ENCODE results near the gene STXBP6.
"Not testable (repeated sequence)": the region's sequence is repeated elsewhere in the genome, so short reads cannot be mapped to it uniquely, and the experiment has no call there.

Gene STXBP6

DNA sequence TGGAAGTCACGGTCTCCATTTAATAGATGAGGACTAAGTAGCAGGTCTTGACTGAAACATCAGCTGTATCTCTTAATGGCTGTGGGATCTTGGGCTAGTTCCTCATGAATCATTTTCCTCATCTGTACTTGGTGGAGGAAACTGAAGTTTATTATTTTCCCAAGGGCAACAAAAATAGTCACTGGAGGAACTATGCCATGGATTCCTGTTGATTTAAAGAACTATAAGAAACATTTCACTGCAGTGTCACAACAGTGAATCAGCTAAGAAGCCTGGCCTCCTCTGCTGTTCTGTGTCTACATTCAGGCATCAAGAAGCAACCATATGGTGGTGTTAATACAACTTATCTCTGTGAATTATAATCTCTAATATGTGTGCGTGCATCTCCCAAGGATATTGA is 200.5 kb downstream of the STXBP6 start:
- DNase-seq, result no peak

DNA sequence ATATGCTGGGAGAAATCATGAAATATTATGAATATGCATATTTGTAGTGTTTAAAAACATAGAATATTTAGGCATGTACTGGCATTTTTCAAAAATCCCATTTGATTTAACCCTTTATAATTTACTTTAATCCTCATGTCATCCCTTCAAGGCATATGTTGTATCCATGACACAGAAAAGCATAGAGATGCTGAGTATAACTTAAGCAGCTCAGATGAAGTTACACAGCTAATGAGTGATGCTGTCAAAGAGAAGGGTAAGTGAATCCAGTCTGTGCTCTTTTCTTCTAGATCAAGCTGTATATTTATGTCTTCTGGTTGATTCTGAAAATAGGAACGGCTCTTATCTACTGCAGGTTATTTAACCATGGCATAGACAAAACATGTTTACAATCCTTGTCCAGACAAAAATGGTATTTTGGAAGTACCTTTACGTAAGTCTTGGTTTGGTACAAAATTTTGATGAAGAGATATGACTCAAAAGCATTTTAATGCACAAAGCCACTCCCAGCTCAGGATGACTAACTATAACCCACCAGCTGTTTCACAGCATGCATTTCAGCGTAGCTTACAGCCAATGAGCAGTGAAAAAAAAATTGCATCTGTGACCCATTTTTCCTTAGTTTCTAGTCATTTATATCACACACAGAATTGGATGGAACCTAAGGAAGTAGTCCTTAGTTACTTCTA is 201.7 kb downstream of the STXBP6 start:
- no peak for DNase-seq

DNA sequence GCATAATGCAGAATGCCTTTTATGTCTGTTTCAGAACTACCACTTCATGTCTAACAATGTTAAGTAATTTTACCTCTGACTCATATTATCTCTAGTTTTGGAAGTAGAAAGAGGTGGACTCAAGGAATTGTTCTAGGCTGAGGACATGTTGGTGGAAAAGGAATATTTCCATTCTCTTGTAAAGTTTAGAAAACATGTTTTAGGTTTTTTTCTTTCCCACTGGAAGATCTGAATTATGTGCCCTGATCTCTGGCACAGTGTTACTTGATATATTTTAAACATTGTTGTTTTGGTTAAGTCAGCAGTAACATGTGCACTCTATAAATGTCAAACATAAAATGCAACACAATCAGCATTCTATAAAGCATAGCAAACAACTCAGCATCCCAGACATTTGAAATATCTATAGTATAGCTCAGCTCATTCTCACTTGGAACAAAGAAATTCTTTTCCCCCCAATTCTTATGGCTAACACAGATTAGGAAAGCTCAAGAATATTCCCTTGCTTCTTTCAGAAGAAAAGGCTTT is 202.3 kb downstream of the STXBP6 start:
- no peak for DNase-seq

DNA sequence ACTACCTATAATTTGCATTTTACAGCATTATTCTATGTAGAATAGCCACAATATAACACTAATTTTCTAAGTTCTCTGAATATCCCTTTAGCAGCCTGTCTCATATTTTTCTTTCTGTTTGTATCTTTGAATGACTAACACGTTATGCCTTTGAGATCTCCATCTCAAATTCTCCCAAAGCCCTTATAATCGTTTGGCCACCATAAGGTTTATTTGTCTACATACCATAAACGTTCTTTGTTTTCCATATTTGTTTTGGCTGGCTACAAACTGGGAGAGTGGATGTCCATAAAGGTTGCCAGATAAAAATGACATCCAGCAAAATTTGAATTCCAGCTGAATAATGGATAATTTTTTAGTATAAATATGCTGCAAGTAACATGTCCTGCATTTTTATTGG is 203.7 kb downstream of the STXBP6 start:
- no peak for DNase-seq

DNA sequence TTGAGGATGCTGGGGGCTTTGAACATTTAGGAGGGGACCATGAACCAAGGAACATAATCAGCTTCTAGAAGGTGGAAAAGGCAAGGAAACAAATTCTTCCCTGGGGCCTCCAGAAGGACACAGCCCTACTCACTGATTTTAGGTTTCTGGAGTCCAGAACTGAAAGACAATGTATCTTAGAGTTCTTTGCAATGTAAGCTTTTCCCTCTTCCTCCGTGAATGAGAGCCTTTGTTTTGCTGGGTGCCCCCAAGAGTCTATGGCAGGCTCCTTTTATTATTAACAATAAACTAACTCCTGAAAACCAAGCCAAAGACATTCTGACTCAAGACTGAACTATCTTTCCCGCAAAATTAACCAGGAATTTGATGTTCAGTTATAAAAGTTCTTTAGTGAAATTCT is 204.1 kb downstream of the STXBP6 start:
- no peak for DNase-seq

DNA sequence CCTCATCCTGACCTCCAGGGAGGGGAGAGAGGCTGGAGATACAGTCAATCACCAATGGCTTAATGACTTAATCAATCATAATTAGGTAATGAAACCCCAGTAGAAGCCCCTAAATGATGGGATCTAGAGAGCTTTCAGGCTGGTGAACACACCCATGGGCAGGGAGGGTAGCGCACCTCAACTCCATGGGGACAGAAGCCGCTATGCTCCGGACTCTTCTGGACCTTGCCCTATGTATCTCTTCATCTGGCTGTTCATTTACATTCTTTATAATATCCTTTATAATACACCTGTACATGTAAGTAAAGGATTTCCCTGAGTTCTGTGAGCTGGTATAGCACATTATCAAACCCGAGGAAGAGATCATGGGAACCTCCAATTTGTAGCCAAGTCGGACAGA is 205.9 kb downstream of the STXBP6 start:
- no peak for DNase-seq

DNA sequence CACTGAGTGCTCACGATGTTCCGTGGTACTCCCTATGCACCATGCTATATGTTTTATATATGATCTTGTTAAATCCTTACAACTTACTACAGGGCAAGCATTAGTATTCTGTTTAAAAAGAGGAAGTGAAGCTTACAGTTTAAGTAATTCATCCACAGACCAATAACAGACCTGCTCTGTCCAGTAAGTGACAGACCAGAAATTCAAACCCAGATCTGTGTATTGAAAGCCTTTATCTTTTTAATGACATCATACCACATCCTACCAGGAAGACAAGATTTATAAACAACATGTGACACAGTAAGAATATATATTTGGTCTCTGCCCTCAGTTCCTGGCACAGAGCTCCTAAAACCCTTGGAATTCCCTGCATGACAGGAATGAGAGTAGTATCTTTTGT is 206.5 kb downstream of the STXBP6 start:
- no peak for DNase-seq

DNA sequence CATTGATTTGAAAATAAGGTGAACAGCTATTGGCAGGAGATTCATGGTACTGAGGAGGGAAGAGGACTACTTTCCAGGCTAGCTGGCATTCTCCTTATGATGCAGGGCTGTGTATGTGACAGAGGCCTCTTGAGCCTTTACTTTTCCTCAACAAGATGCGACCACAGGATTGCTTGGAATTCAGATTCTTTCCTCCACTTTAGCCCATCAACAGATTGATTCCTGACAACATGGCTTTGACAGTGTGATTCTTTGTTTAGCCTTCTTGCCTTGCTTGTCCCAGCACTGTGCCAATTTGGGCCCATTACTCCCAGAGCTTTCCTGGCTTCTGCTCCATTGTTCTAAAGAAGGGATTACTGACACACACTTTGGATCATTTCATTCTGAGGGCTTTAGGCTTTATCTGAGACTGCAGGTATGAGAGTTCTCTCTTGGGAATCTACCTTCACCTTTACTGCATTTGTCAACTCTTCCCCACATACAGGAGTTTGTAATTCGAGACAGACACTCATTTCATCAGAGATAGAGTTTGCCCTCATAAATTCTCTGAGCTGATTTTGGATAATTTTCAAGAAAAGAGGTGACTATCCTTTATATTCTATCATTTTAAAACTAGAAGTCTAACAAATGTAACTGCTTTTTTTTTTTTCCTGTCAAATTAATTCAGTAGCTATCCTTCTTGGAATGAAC is 209.6 kb downstream of the STXBP6 start:
- no peak for DNase-seq

DNA sequence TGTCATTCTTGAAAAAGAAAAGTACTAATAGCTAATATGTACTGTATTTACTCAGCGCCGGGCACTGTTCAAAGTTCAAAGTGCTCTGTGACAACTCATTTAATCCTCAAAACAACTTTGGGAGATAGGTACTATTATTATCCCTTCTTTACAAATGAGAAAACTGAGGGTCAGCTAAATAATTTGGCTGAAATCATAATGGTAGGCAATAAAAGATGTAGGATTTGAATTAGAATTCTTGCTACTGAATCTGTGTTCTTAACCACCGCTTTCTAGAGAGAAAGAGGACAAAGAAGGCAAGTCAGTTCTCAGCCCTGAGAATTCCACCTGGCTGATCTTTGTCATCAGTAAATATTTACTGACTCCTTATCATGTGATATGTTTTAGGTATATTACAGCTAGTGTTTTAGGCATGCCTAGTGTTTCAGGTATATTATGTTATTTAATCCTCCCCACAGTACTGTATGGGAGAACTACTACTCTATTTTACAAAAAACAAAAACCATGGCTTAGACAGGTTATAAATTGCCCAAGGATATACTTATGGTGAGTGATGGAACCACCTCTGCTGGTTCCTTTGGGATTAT is 210.2 kb downstream of the STXBP6 start:
- no peak for DNase-seq

DNA sequence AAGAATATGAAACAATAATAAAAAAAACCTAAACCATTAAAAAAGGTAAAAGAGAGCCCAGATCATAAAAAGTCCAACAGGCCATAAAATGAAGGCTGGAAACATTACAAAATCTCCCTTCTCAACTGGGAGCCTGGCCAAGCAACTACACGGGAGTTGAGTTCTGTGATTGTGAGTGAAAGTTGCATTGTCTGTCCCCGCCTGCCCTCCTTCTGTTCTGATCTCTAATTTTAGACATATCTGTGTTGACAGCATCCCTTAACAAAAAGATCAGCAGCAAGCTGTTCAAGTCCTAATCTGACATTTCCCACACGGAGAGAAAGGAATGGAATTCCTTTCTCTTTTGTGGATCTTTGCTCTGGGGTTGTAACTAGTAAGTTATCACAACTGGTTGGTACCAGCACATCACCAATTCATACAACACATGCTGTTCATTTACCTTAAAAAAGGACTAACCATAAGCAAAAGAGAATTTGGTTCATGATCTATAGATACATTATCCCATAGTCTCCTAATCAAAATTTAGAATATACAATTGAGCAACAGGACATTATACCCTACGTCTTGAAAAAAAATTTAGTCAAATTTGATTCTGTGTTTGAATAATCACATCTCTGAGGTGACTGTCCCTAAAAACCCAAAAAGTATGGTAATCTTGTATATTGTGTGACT is 210.9 kb downstream of the STXBP6 start:
- no peak for DNase-seq

DNA sequence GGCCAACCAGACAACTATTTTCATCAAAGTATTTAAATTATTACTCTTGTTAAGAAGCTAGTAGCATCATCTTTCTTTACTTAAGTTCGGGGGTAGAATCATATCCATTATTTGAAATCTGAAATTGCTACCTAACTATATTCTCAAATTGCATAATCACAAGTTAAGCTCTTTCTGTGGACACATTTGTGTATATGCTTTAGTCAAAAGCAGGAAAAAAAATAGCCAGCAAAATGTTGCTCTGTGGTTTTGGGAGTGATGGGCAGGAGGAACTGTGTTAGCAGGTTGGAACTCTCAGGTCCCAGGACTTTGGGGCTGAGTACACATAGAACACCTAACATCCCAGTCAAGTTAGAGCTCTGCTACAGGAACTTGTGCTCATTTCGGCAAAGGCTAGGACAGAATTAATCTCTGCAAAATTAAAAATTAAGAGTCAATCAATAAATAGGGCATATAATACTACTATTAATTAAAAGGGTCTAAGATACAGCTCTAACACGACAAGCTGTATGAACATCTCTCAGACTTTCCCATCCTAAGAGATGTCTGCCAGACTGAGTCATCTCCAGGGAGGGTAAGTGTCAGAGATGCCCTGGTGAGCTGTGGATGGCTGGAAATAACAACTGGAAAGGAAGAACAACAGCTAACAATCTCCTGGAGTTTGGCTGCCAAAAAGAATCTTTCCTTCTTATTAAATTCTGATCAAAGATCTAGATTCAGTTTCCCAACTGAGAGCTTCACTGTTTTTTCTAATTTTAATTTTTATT is 212.5 kb downstream of the STXBP6 start:
- no peak for DNase-seq

DNA sequence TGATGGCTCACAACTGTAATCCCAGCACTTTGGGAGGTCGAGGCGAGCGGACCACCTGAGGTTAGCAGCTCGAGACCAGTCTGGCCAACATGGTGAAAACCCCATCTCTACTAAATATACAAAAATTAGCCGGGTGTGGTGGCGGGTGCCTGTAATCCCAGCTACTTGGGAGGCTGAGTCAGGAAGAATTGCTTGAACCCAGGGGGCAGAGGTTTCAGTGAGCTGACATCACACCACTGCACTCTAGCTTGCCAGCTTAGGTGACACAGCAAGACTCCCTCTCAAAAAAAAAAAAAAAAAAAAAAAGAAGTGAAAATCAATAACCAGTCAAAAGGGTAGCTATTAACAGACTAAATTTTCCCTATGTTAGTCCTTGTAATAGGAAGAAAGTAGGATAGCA is 213.6 kb downstream of the STXBP6 start:
- not testable (repeated sequence) for DNase-seq

DNA sequence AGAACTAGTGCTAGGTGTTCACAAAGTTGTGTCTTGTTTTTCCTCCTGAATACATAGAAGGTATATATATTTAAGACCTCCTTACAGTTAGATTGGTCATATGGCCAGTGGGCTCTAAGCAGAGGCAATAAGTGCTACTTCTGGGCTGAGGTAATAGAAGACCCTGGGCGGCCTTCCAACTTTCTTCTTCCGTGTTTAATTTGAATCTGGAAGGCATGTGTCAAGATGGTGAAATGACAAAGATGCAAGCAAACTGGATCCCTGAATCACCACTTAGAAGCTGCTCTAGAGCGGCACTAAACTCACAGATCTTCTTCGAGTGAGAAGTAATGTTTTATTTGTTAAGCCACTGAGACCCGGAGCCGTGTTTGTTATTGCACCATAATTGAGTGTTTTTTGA is 215.0 kb downstream of the STXBP6 start:
- DNase-seq, result no peak

DNA sequence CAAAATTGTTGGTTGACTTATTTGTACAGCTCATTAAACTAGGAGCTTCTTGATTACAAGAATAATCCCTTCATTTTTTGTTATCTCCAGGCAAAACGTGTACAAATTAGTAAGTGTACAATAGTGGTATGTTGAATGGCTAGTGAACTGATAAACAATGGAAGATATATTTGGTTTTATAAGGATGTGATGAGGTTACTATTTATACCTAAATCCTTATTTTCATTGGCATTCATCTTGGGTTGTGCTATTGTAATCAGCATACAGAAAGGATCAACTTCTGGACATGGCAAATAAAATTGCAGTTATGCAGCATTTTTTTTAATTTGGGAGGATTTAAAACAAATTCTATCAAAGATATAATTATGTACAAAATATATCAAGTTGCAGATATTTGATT is 216.6 kb downstream of the STXBP6 start:
- no peak for DNase-seq

DNA sequence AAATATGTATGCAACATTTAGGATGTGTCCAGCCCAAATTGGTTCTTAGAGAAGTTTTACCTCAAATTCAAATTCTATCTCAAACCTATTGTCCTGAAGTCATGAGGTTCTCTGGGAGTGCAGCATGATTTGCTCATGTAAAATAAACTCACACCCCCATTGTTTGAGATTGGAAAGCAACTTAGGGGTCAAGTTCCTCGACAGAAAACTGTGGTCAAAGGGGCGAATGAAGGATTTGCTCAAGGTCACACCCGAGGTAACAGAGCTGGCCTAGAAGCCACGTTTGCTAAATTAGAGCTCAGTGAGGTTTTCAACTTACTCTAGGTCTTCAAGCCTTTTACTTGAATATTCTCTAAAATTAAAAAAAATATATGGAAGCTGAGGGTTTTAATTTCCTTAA is 218.3 kb downstream of the STXBP6 start:
- DNase-seq, result no peak

DNA sequence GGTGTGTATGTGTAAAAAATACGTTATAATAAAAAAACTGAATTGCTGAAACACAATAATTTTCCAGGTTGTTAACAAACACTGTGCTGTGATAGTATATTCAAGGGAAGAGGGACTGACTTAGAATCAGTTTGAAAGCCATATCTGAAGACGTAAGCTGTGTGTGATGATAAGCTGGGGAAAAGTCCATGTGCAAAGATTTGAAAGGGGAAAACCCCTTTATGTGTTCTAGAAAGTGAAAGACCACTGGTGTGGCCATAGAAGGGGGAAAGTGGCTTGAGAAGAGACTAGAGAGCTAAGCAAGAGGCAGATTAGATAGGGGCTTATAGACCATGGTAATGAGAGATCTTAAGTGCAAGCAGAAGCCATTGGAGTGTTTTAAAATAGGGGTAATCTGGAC is 220.1 kb downstream of the STXBP6 start:
- no peak for DNase-seq

DNA sequence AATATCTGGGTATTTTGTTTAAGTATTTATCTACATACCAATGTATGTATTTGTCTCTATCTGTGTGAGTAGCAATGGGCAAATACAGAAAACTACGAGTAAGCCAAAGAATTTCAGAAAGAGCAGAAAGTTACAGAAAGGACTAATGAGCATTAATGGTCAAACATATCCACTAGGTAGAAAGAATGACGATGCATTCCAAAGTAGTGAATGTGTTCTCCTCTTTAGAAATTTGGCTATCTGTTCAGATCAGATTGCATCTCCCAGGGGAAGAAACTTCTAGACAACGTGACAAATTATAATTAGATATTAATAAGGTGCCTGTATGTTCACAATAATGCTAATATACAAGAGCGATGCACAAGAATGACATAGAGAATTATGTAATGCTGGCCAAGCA is 221.5 kb downstream of the STXBP6 start:
- DNase-seq, result no peak

DNA sequence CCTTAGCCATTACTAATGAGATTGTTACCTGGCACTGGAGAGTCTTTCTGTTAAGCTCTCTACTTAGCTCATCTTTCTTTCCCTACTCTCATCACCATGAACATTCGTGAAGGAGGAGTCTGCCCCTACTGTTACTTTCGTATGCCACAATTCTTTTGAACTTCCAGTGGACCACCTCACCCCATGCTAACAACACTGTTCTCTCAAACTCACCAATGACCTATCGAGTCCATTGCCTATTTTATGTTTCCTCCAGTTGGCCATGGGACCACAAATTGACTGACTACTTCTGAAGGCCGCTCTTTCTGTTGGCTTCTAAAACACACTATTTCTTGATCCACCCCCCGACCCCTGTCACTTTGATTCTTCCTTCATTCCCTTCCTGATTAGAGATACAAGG is 223.6 kb downstream of the STXBP6 start:
- no peak for DNase-seq

DNA sequence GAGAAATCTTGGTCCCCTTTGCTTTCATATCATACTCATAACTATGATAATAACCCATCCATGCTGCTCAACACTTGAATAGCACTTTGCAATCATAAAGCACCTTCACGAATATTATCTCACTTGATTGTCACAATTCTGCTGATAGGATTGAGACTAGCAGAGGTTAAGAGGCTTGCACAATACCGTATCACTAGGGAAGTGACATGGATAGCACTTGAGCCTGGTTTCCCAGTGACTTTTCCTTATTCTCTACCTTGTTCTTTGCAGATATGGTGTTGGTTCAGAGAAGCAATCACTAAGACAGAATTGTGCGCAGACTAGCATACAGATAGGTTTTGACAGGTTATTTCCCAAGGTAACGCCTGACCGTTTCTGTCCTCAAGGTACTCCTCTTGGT is 229.3 kb downstream of the STXBP6 start:
- DNase-seq, result no peak

DNA sequence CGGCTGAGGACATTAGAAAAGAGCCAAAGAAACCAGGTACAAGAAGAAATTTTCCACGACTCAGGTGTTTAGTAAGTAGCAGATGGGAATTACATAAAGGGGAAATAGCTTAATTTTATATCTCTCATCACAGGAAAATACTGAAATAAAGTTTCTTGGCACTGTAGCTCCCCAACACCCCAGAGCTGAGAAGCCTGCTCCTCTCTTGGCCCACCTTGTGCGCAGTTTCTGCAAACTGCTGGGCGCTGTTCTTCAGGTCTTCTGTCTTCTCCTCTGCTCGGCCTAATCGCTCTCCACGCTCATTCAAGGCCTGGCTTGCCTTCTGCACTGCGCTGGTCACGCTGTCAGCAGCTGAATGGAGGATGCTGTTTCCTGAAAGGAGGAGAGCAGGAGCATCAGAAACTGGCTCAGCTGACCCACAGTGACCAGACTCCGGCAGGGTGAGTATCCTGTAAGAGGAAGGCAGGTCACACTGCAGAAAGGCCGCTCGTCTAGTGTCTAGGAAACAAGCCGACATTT is 231.1 kb downstream of the STXBP6 start:
- DNase-seq, result no peak

DNA sequence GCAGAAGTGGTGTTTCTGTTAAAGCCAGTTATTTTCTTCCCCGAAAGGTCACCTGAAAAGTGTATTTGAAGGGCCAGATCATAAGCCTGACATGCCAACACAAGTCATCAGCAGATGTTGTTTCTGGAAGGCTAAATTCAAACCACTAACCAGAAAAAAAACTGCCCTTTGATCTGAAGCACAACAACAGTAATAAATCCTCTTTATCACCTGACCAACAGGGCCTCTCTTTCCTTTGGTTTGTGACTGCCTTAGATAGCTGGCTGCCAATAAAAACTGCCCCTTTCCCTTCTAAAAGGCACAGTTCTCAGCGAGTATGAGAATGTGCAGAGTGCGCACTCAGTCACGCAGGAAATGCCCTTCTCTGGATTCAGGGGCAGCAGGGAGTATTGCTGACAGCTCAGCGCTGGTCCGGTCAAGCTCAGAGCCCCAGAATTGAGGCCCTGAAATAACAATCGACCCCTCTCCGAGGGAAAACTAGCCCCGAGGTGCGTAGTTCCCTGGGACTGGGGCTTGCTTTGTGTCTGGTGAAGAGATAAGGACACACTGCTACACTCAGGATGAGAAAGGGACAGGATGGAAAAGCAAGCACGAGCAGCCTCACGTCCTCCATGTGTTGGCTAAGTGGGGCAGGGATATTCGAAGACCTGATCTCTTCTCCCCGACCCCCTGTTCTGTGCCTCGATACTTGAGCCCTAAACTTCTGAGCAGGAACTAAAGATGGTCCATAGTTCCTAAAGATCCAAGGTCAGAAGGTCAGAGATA is 231.7 kb downstream of the STXBP6 start:
- no peak for DNase-seq
